DOHH2 (cell line): ENCODE data around the gene FSTL1.

ENCODE experiments used
- H3F3A ChIP-seq: fragments of 200-600 bp; sonication (generic), shearing (Covaris generic); 2 replicates; pipeline ENCODE4 v1.6.0; 2016; ENCODE audit warnings: antibody characterized with exemption, mild to moderate bottlenecking; ENCODE audit not compliant: control insufficient read depth, insufficient read depth
- H3K27ac ChIP-seq: fragments of 200-600 bp; sonication (generic); 2 replicates; pipeline ENCODE4 v1.5.1; 2014; ENCODE audit warnings: low read depth, mild to moderate bottlenecking, low read length, moderate library complexity
- H3K27me3 ChIP-seq: fragments of 200-600 bp; sonication (generic); 2 replicates; pipeline ENCODE4 v1.6.1; 2014; ENCODE audit warnings: mild to moderate bottlenecking, low read length, mixed read lengths; ENCODE audit not compliant: control insufficient read depth
- H3K36me3 ChIP-seq: fragments of 200-600 bp; sonication (generic); 2 replicates; pipeline ENCODE4 v1.6.1; 2014; ENCODE audit warnings: mild to moderate bottlenecking, low read length, moderate library complexity, mixed read lengths; ENCODE audit not compliant: control insufficient read depth
- H3K4me1 ChIP-seq: fragments of 200-600 bp; sonication (generic); 2 replicates; pipeline ENCODE4 v1.6.1; 2014; ENCODE audit warnings: mild to moderate bottlenecking, low read length, mixed read lengths; ENCODE audit not compliant: control insufficient read depth
- H3K4me2 ChIP-seq: fragments of 200-600 bp; sonication (generic); 2 replicates; pipeline ENCODE4 v1.6.0; 2014; ENCODE audit warnings: mild to moderate bottlenecking, low read length, moderate library complexity
- H3K4me3 ChIP-seq: fragments of 200-600 bp; sonication (generic); 2 replicates; pipeline ENCODE4 v1.5.1; 2014; ENCODE audit warnings: mild to moderate bottlenecking, low read length, mixed read lengths
- H3K79me2 ChIP-seq: fragments of 200-600 bp; sonication (generic); 2 replicates; pipeline ENCODE4 v1.6.1; 2014; ENCODE audit warnings: mild to moderate bottlenecking, low read length, mixed read lengths; ENCODE audit not compliant: control insufficient read depth
- H3K9me2 ChIP-seq: fragments of 200-600 bp; sonication (generic); replicated peaks from 2 replicates; pipeline ENCODE4 v1.6.1; 2014; ENCODE audit warnings: mild to moderate bottlenecking, low read length, mixed read lengths; ENCODE audit not compliant: control insufficient read depth
- H3K9me3 ChIP-seq: fragments of 200-600 bp; sonication (generic); 2 replicates; pipeline ENCODE4 v1.6.1; 2014; ENCODE audit warnings: antibody characterized with exemption, low read length, mixed read lengths; ENCODE audit not compliant: control insufficient read depth, insufficient read depth
- H4K20me1 ChIP-seq: fragments of 200-600 bp; sonication (generic); 2 replicates; pipeline ENCODE4 v1.6.0; 2014; ENCODE audit warnings: low read depth, mild to moderate bottlenecking, antibody characterized with exemption, low read length, moderate library complexity; ENCODE audit not compliant: control insufficient read depth, insufficient read depth
- CTCF ChIP-seq: fragments of 200-600 bp; sonication (generic); IDR thresholded peaks from one replicate; pipeline ENCODE4 v1.5.1; 2014; ENCODE audit warnings: antibody characterized with exemption, mild to moderate bottlenecking, low read depth, low read length; ENCODE audit not compliant: poor library complexity, severe bottlenecking
- EZH2phosphoT487 ChIP-seq: fragments of 200-600 bp; sonication (generic); IDR thresholded peaks from 2 replicates; pipeline ENCODE4 v1.6.1; 2017; ENCODE audit warnings: borderline replicate concordance, mild to moderate bottlenecking, antibody characterized with exemption, low read length, moderate library complexity, mixed read lengths

The FSTL1 gene

GRCh38 chr3:120432150-120432860, 18.5 kb downstream of the FSTL1 start:
- H4K20me1 ChIP-seq: no peaks in the 10 kb centered on the region
- H3K79me2 ChIP-seq: no peaks in the 10 kb centered on the region
- no peak overlapping the region for H3K4me2 ChIP-seq
- H3K4me3 ChIP-seq: no peak overlapping the region
- no peaks in the 10 kb centered on the region for H3K4me1 ChIP-seq
- TF ChIP-seq EZH2phosphoT487 (no peak), CTCF (no peak)
- H3K36me3 ChIP-seq: no peaks in the 10 kb centered on the region
- no peak overlapping the region for H3K27ac ChIP-seq
- no peaks in the 10 kb centered on the region for H3K9me3 ChIP-seq
- peaks cover 20% of the 10 kb centered on the region for H3K27me3 ChIP-seq
- no peaks in the 10 kb centered on the region for H3F3A ChIP-seq
- H3K9me2 ChIP-seq: no peaks in the 10 kb centered on the region

GRCh38 chr3:120429921-120430361, 20.9 kb downstream of the FSTL1 start:
- Histone ChIP-seq H3K4me2 (no peak overlapping the region), H3F3A (no peaks in the 10 kb centered on the region), H3K4me3 (no peak overlapping the region), H3K27ac (no peak overlapping the region), H3K27me3 (peaks cover 30% of the 10 kb centered on the region), H3K4me1 (no peaks in the 10 kb centered on the region), H3K9me3 (no peaks in the 10 kb centered on the region), H3K9me2 (no peaks in the 10 kb centered on the region), H4K20me1 (no peaks in the 10 kb centered on the region), H3K79me2 (no peaks in the 10 kb centered on the region), H3K36me3 (no peaks in the 10 kb centered on the region)
- TF ChIP-seq CTCF (no peak), EZH2phosphoT487 (no peak)

GRCh38 chr3:120428924-120429323, 21.9 kb downstream of the FSTL1 start:
- H3K79me2 ChIP-seq: no peaks in the 10 kb centered on the region

More at GRCh38 chr3:120428924-120429323, 21.9 kb downstream of the FSTL1 start:
- Histone ChIP-seq H3K4me3 (no peak overlapping the region), H3F3A (no peaks in the 10 kb centered on the region), H3K36me3 (no peaks in the 10 kb centered on the region), H3K4me2 (no peak overlapping the region), H3K9me3 (no peaks in the 10 kb centered on the region), H3K9me2 (no peaks in the 10 kb centered on the region), H3K27ac (no peak overlapping the region), H3K27me3 (peaks cover 30% of the 10 kb centered on the region), H4K20me1 (no peaks in the 10 kb centered on the region), H3K4me1 (no peaks in the 10 kb centered on the region)
- TF ChIP-seq EZH2phosphoT487 (no peak), CTCF (no peak)
